GM12891 (cell line): ENCODE results near the gene RWDD1.

Experiments
- POLR2A ChIP-seq: IDR thresholded peaks from 2 replicates; pipeline ENCODE4 v1.6.1; 2011; ENCODE audit warnings: low read depth, low read length, control low read depth
- POLR2AphosphoS5 ChIP-seq: IDR thresholded peaks from 2 replicates; pipeline ENCODE4 v1.6.1; 2011; ENCODE audit warnings: low read depth, low read length, control low read depth
- SPI1 ChIP-seq: IDR thresholded peaks from 2 replicates; pipeline ENCODE4 v1.6.1; 2011; ENCODE audit warnings: low read depth, low read length, control low read depth
- TAF1 ChIP-seq: IDR thresholded peaks from 2 replicates; pipeline ENCODE4 v1.6.1; 2011; ENCODE audit warnings: low read depth, low read length, control low read depth

DNA sequence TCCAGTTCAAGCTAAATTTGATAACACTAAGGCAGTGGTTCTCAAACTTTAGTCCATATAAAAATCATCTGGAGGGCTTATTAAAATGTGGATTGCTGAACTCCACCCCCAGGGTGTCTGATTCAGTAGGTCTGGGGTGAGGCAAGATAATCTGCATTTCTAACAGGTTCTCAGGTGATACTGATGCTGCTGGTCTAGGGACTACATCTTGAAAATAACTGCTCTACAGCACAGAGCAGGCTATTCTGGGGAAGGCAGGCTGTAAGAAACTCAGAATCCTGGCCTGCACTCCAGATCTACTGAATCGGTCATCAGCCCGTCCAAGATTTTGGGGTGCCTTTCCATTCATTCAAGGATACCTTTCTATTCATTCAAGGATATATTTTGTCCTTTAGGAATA is 48.4 kb upstream of the RWDD1 start:
- no peak for TF ChIP-seq POLR2A
- no peak for TF ChIP-seq POLR2AphosphoS5
- TF ChIP-seq SPI1 = no peak
- no peak for TF ChIP-seq TAF1
